GM12874 (cell line): ENCODE results near the gene CRYBA1.
A peak's percentile ranks its signal among the peaks of the same experiment; 100 is the strongest.

Experiments
- CTCF ChIP-seq: IDR thresholded peaks from 2 replicates; pipeline ENCODE4 v1.5.1; 2011; ENCODE audit warnings: low read depth, mild to moderate bottlenecking, control low read depth, low read length, moderate library complexity; ENCODE audit not compliant: insufficient read depth

The CRYBA1 gene

GRCh38 chr17:29278692-29279091 lies 32.0 kb downstream of the CRYBA1 start:
- TF ChIP-seq CTCF = no peak

- no peak for TF ChIP-seq CTCF
Measured at GRCh38 chr17:29279397-29280070, 32.9 kb downstream of the CRYBA1 start.

GRCh38 chr17:29283496-29283895 lies 36.8 kb downstream of the CRYBA1 start:
- no peak for TF ChIP-seq CTCF

GRCh38 chr17:29283961-29284360 lies 37.3 kb downstream of the CRYBA1 start:
- no peak for TF ChIP-seq CTCF

GRCh38 chr17:29289852-29290251 lies 43.2 kb downstream of the CRYBA1 start:
- no peak for TF ChIP-seq CTCF

GRCh38 chr17:29291163-29291752 lies 44.6 kb downstream of the CRYBA1 start:
- TF ChIP-seq CTCF = peak; percentile 42; the same call in 1 of the 2 replicates

- TF ChIP-seq CTCF = no peak
Measured at GRCh38 chr17:29292071-29292991, 45.7 kb downstream of the CRYBA1 start.
